HG02938 (cell line): Measurements from ENCODE around the gene PPIL1.

Experiments
- ATAC-seq: cut with Tn5 transposase; IDR thresholded peaks from one replicate; pipeline ENCODE4 v1.9.1; 2021; ENCODE audit warnings: mild to moderate bottlenecking, moderate library complexity; ENCODE audit not compliant: unreplicated experiment

Gene PPIL1

GRCh38 chr6:36836111-36837021 lies 38.2 kb downstream of the PPIL1 start:
- ATAC-seq: no peak

GRCh38 chr6:36834576-36835341 lies 39.8 kb downstream of the PPIL1 start:
- ATAC-seq: no peak

- no peak for ATAC-seq
Observed at GRCh38 chr6:36833182-36833789, 41.3 kb downstream of the PPIL1 start.

GRCh38 chr6:36832313-36832712 lies 42.3 kb downstream of the PPIL1 start:
- no peak for ATAC-seq

- ATAC-seq: no peak
Observed at GRCh38 chr6:36830577-36830976, 44.0 kb downstream of the PPIL1 start.

GRCh38 chr6:36829919-36830544 lies 44.6 kb downstream of the PPIL1 start:
- no peak for ATAC-seq

GRCh38 chr6:36827261-36828079 lies 47.1 kb downstream of the PPIL1 start:
- no peak for ATAC-seq

- no peak for ATAC-seq
Observed at GRCh38 chr6:36826520-36827227, 47.9 kb downstream of the PPIL1 start.

- no peak for ATAC-seq
Observed at GRCh38 chr6:36825994-36826393, 48.6 kb downstream of the PPIL1 start.

- ATAC-seq: no peak
Observed at GRCh38 chr6:36825452-36825851, 49.2 kb downstream of the PPIL1 start.

GRCh38 chr6:36824253-36824652 lies 50.4 kb downstream of the PPIL1 start:
- no peak for ATAC-seq

- no peak for ATAC-seq
Observed at GRCh38 chr6:36823421-36824096, 51.0 kb downstream of the PPIL1 start.

GRCh38 chr6:36822506-36823269 lies 51.9 kb downstream of the PPIL1 start:
- no peak for ATAC-seq

GRCh38 chr6:36821581-36822335 lies 52.8 kb downstream of the PPIL1 start:
- no peak for ATAC-seq

GRCh38 chr6:36820700-36821580 lies 53.7 kb downstream of the PPIL1 start:
- ATAC-seq: no peak

- ATAC-seq: no peak
Observed at GRCh38 chr6:36818756-36819155, 55.8 kb downstream of the PPIL1 start.

GRCh38 chr6:36817847-36818246 lies 56.8 kb downstream of the PPIL1 start:
- ATAC-seq: no peak
